Fibroblast of skin of back (primary cell): Measurements from ENCODE around the gene SGCA. TPM values are rescaled to one million over a fixed set of nuclear protein-coding genes. Genes with fewer than 3 reads are reported as not detected.

Source experiments
- DNase-seq: peaks from one replicate; pipeline ENCODE4 v3.0.0-alpha.2; 2013
- polyA plus RNA-seq, 2 experiments: library from polyadenylated mRNA; unstranded; fragments of 120-200 nt; gene quantifications; one replicate each; pipeline ENCODE4 v1.2.1, GENCODE V29; 2013; ENCODE audit not compliant: insufficient read length in 2 of 2

SGCA gene
- 2.4 TPM for polyA plus RNA-seq (2013, experiment 1 of 2; ENCODE audit: insufficient read length)
- 3.4 TPM for polyA plus RNA-seq (2013, experiment 2 of 2; ENCODE audit: insufficient read length)

DNA sequence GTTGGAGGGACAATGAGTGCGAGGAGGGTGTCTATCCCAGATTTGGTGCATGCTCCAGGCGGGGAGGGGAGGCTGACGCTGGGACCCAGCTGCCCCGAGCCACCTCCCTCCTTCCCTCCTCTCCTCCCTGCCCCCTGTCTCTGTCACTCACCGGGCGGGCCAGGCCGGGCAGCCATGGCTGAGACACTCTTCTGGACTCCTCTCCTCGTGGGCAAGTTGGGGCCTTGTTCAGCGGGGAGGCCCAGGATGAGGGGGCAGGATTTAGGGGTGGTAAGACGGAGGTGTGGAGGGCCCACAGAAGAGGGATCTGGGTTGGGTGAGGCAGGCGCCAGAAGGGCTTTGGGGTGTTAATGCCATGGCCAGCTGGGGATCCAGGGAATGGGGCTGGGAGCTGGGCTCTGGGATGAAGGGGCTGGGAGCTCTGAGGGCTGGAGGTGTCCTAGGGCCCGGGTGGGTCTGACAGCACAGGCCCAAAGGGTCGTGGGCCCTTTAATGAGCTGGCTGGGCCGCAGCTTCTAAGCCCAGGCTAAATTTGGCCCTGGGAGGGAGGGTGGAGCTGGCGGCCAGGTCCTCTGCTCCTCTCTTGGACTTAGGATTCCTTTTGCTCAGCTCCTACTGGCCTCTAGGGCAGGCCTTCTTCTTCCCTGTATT, at the start of gene SGCA:
TSS of gene SGCA (plus strand) at position 139 of the 651 bp plus-strand sequence. CDS start at position 175, 36 bp downstream.
- DNase-seq: no peak

GRCh38 chr17:50117202-50118051, 48.4 kb upstream of the SGCA start:
- no peak for DNase-seq

- DNase-seq: no peak
These were observed 47.6 kb upstream of the SGCA start for GRCh38 chr17:50118076-50118827.

DNA sequence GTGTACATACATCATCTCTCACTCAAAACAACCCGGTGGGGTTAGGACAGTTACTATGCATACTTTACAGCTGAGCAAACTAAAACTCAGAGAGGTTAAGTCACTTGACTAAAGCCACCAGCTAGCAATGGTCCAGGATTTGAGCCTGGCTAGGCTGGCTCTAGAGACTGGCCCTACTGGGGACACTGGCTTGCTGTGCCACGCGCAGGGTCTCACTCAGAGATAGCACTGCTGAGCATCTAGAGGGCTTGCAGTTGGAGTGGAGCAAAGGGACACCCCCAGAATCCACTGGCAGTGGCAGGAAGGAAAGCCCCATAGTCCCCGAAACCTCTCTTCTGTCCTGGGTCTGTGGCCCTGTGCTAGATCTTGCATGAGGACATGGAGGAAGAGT, 47.0 kb upstream of the SGCA start:
- no peak for DNase-seq

- no peak for DNase-seq
These were observed 45.1 kb upstream of the SGCA start for GRCh38 chr17:50120475-50121253.

GRCh38 chr17:50122945-50123344, 42.9 kb upstream of the SGCA start:
- no peak for DNase-seq

- DNase-seq: no peak
These were observed 42.0 kb upstream of the SGCA start for GRCh38 chr17:50123649-50124349.

DNA sequence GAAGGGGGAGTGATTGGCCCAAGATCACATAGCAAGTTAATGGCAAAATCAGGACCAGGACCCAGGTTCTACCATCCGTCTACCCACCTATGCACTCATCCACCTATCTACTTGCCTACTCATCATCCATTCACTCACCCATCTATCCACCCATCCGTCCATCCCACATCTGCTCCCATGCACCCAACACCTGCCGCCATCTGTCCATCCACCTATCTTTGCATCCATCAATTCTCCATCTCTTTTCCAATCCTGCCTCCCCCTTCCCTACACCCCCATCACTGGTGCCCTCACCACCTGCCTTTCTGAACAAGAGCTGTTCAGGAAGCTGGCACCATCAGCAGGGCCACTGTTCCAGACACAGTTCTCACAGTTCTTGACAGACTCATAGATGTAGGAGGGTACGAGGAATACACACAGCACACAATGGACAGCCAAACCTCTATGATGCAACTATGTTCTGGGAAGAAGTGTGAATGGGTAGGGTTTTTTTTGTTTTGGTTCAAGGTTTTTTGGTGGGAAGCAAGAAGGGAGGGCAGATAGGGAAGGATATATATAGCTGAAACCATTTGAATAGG, 40.3 kb upstream of the SGCA start:
- no peak for DNase-seq

- DNase-seq: no peak
These were observed 38.0 kb upstream of the SGCA start for GRCh38 chr17:50127697-50128361.

DNA sequence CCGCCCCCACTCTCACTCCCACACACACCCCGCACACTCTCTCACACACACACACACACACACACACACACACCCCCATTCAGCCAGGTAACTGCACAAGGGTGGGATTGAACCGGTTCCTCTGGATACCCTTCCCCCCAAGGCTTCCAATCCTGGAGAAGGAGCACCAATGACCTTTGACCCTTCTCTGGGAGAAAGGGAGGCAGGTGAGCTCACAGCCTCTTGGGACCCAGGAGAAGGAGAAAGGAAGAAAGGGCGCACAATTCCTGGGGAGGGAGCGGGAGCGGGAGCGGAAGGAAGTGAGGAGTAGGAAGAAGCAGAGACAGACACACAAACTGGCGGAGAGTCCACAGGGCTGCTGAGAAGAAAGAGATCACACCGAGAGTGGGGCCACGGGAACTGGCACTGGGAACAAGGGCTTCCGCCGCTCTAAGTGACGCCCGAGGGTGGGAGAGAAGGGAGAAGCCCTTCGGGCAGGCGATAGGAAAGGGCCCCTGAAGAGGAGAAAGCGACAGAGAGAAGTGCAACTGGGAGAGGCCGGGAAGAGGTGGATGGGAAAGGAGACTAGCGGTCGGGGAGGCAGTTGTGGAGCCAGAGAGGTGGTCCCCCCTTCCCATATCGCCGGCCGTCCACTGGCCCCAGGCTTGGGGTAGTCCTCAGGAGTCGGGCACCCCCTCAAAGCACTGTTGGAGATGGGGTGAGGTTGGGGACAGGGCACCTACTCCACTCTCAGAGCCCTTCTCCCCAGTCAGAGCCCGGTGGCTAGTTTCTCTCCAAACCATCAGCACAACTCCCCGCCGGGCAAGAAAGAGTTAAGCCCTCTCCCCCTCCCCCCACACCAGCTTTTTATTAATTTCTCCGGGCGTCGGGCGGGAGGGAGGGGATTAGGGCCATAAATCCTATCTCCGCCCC, 37.1 kb upstream of the SGCA start:
- DNase-seq: no peak

GRCh38 chr17:50129353-50129727, 36.5 kb upstream of the SGCA start:
- DNase-seq: no peak

DNA sequence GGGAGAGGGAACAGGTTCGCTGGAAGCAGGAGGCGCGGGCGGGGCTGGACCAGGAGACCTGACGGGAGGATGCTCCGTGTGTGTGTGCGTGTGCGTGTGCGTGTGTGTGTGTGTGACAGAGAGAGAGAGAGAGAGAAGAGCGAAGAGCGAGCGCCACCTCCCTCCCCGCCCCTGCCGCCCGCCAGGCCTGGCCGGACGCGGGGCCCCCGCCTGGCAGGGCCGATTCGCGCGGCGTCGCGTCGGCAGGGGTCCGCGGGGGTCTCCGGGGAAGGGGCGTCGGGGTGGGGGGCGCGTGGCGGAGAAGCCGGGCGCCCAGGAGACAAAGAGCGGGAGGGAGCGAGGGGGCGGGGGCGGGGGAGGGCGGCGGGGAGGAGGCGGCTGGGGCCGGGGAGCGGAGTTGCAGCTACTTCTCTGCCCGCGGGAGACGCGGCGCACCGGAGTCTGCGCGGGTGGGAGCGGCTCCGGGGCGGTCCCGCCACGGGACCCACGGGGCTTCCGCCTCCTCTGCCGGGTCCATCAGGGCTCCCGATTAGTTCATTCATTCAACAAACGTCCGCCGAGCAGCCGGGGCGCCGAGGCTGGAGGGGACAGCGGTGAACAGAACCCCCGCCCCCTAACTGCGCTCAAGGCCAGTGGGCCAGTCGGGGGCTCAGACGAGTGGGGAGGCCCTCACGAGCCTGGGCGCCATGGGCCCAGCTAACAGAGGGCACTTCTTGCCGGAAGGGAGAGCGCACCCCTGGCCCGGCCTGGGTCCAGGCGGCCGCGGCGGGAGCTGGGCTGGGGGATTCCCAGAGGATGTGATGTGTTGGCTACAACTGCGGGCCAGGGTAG, 35.9 kb upstream of the SGCA start, which contains the start of gene SAMD14:
TSS of gene SAMD14 (minus strand) at position 433 of the 831 bp plus-strand sequence. CDS start 5,201 bp downstream, outside the sequence.
- peak; percentile 53 for DNase-seq

- DNase-seq: no peak
These were observed 35.1 kb upstream of the SGCA start for GRCh38 chr17:50130559-50131305.

GRCh38 chr17:50132104-50132794, 33.6 kb upstream of the SGCA start:
- DNase-seq: no peak

- peak; percentile 76 for DNase-seq
These were observed 32.6 kb upstream of the SGCA start for GRCh38 chr17:50133028-50133768.

DNA sequence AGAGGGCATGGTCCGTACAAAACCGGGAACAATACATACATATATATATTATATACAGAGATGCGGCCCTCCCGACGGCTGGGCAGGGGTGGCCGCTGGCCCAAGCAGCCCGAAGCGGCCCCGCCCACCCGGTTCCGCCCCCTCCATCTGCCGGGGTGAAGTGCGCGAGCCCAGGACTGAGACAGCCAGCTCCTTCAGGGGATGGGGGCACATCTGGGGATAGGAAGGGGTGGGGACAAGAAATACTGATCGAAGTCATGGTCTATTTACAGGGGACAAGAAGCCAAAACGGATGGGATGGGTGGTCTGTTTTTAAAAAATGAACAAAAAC, 32.1 kb upstream of the SGCA start:
- no peak for DNase-seq
